GM23248 (cell line): ENCODE results near the gene FGFR2. TPM values are rescaled to one million over a fixed set of nuclear protein-coding genes. Genes with fewer than 3 reads are reported as not detected.
A peak's percentile ranks its signal among the peaks of the same experiment; 100 is the strongest.

Experiments
- DNase-seq: peaks from one replicate; pipeline ENCODE4 v3.0.0-alpha.2; 2015
- H2AFZ ChIP-seq: fragments of 200-600 bp; sonication (generic); 2 replicates; pipeline ENCODE4 v1.6.1; 2016; ENCODE audit warnings: antibody characterized with exemption
- H3F3A ChIP-seq: fragments of 200-600 bp; sonication (generic); 2 replicates; pipeline ENCODE4 v1.6.1; 2016; ENCODE audit warnings: mild to moderate bottlenecking, antibody characterized with exemption, mixed run types; ENCODE audit not compliant: insufficient read depth
- H3K27ac ChIP-seq: fragments of 200-600 bp; sonication (generic); 2 replicates; pipeline ENCODE4 v1.5.1; 2016; ENCODE audit warnings: mild to moderate bottlenecking
- H3K27me3 ChIP-seq: fragments of 200-600 bp; sonication (generic); replicated peaks from 2 replicates; pipeline ENCODE4 v1.6.1; 2016; ENCODE audit warnings: mild to moderate bottlenecking; ENCODE audit not compliant: insufficient read depth
- H3K36me3 ChIP-seq: fragments of 200-600 bp; sonication (generic); 2 replicates; pipeline ENCODE4 v1.6.1; 2016; ENCODE audit warnings: low read depth, mild to moderate bottlenecking
- H3K4me1 ChIP-seq: fragments of 200-600 bp; sonication (generic); 2 replicates; pipeline ENCODE4 v1.6.1; 2016; ENCODE audit warnings: mild to moderate bottlenecking; ENCODE audit not compliant: insufficient read depth
- H3K4me2 ChIP-seq: fragments of 200-600 bp; sonication (generic); one replicate; pipeline ENCODE4 v1.6.1; 2016; ENCODE audit warnings: mild to moderate bottlenecking; ENCODE audit not compliant: unreplicated experiment
- H3K4me3 ChIP-seq: fragments of 200-600 bp; sonication (generic); 2 replicates; pipeline ENCODE4 v1.5.1; 2016; ENCODE audit warnings: mild to moderate bottlenecking
- H3K79me2 ChIP-seq: fragments of 200-600 bp; sonication (generic); 2 replicates; pipeline ENCODE4 v1.6.1; 2016; ENCODE audit warnings: mild to moderate bottlenecking; ENCODE audit not compliant: insufficient read depth
- H3K9ac ChIP-seq: fragments of 200-600 bp; sonication (generic); 2 replicates; pipeline ENCODE4 v1.6.1; 2016; ENCODE audit warnings: mild to moderate bottlenecking
- H3K9me2 ChIP-seq: fragments of 200-600 bp; sonication (generic); 2 replicates; pipeline ENCODE4 v1.6.1; 2016; ENCODE audit warnings: mixed run types, mild to moderate bottlenecking, moderate library complexity; ENCODE audit not compliant: insufficient read depth
- H3K9me3 ChIP-seq: fragments of 200-600 bp; sonication (generic); one replicate; pipeline ENCODE4 v1.6.1; 2017; ENCODE audit warnings: low read depth
- H4K20me1 ChIP-seq: fragments of 200-600 bp; sonication (generic); 2 replicates; pipeline ENCODE4 v1.6.0; 2016; ENCODE audit not compliant: insufficient read depth
- EZH2 ChIP-seq: fragments of 200-600 bp; sonication (generic); IDR thresholded peaks from 2 replicates; pipeline ENCODE4 v1.6.1; 2018; ENCODE audit warnings: antibody characterized with exemption, mild to moderate bottlenecking; ENCODE audit not compliant: insufficient read depth, poor library complexity, severe bottlenecking
- EZH2phosphoT487 ChIP-seq: fragments of 200-600 bp; sonication (generic); IDR thresholded peaks from 2 replicates; pipeline ENCODE4 v1.6.1; 2018; ENCODE audit warnings: antibody characterized with exemption, moderate library complexity, mild to moderate bottlenecking, low read depth; ENCODE audit not compliant: insufficient read depth
- WGBS, 2 experiments: methylation state at CpG; one replicate each; pipeline ENCODE4 v1.1.6; 2015 to 2017; ENCODE audit warnings: low lambda C conversion rate in 2 of 2, low coverage in 1 of 2; ENCODE audit errors: missing lambda C conversion rate in 2 of 2; 5-methylcytosine and 5-hydroxymethylcytosine counted together
- in situ Hi-C: fragments of 300-500 bp; cut with MboI; formaldehyde crosslinking; loops from 2 replicates; pipeline ENCODE4 v1.15.0; 2020
- polyA plus RNA-seq: library from polyadenylated mRNA; unstranded; fragments of >200 nt; fragmentation: Nextera tagmentation; extraction: Ambion mirVana; gene quantifications from 2 replicates; pipeline ENCODE4 v1.2.1, GENCODE V29; 2016
- total RNA-seq: library from RNA; depleted of rRNA; stranded (reverse); fragments of >200 nt; shearing (Covaris generic); gene quantifications from 2 replicates; pipeline ENCODE4 v1.2.3, GENCODE V29; 2014

Gene FGFR2
- total and polyA plus RNA-seq, 2 experiments from 2014 or later = 0.15 TPM; not detected in 1

GRCh38 chr10:121595806-121596688 is 2.2 kb downstream of the FGFR2 start:
- Histone ChIP-seq H3K79me2 (no peaks in the 10 kb centered on the region), H3F3A (no peaks in the 10 kb centered on the region), H3K9ac (no peak overlapping the region), H3K9me2 (no peaks in the 10 kb centered on the region), H3K36me3 (no peaks in the 10 kb centered on the region), H3K4me1 (peaks cover 3% of the 10 kb centered on the region; the same call in 1 of the 2 replicates), H3K4me2 (no peak overlapping the region), H4K20me1 (no peaks in the 10 kb centered on the region), H3K27me3 (peaks cover 51% of the 10 kb centered on the region), H3K9me3 (no peaks in the 10 kb centered on the region), H2AFZ (no peak overlapping the region), H3K4me3 (no peak overlapping the region), H3K27ac (no peak overlapping the region)
- 18 to 19% methylated on average over 27 to 28 of the region's 28 CpGs for WGBS, 2 experiments
- in situ Hi-C loops = no loop called here
- TF ChIP-seq EZH2 (no peak), EZH2phosphoT487 (no peak)
- no peak for DNase-seq

- Histone ChIP-seq H3K79me2 (no peaks in the 10 kb centered on the region), H3K9me2 (no peaks in the 10 kb centered on the region), H3F3A (no peaks in the 10 kb centered on the region), H3K4me3 (no peak overlapping the region), H3K27ac (no peak overlapping the region), H3K9ac (no peak overlapping the region), H3K27me3 (peaks cover 45% of the 10 kb centered on the region), H4K20me1 (no peaks in the 10 kb centered on the region), H3K4me1 (peaks cover 3% of the 10 kb centered on the region; the same call in 1 of the 2 replicates), H3K9me3 (no peaks in the 10 kb centered on the region), H3K4me2 (no peak overlapping the region), H3K36me3 (no peaks in the 10 kb centered on the region), H2AFZ (no peak overlapping the region)
- TF ChIP-seq EZH2phosphoT487 = no peak
- TF ChIP-seq EZH2 = no peak
- DNase-seq = peak; percentile 26
- 39 to 40% methylated on average over 11 of the region's 11 CpGs for WGBS, 2 experiments
- in situ Hi-C loops = no loop called here
Measured at GRCh38 chr10:121595351-121595805, 2.9 kb downstream of the FGFR2 start.

GRCh38 chr10:121594623-121595350 is 3.5 kb downstream of the FGFR2 start:
- no peaks in the 10 kb centered on the region for H3K36me3 ChIP-seq
- no peak overlapping the region for H3K9ac ChIP-seq
- H3K27ac ChIP-seq = no peak overlapping the region
- no peaks in the 10 kb centered on the region for H3K9me2 ChIP-seq
- H4K20me1 ChIP-seq = no peaks in the 10 kb centered on the region
- DNase-seq = peak; percentile 41
- H3F3A ChIP-seq = no peaks in the 10 kb centered on the region
- H3K4me1 ChIP-seq = peaks cover 3% of the 10 kb centered on the region; the same call in 1 of the 2 replicates
- no peak overlapping the region for H3K4me2 ChIP-seq
- TF ChIP-seq EZH2phosphoT487 (no peak), EZH2 (no peak)
- WGBS, 2 experiments = 77% methylated on average over 5 of the region's 5 CpGs
- in situ Hi-C loops = no loop called here
- H2AFZ ChIP-seq = no peak overlapping the region
- peaks cover 39% of the 10 kb centered on the region for H3K27me3 ChIP-seq
- H3K9me3 ChIP-seq = no peaks in the 10 kb centered on the region
- H3K79me2 ChIP-seq = no peaks in the 10 kb centered on the region
- H3K4me3 ChIP-seq = no peak overlapping the region

- H3K9me2 ChIP-seq = no peaks in the 10 kb centered on the region
- WGBS, 2 experiments = 60 to 63% methylated on average over 8 of the region's 8 CpGs
- TF ChIP-seq EZH2 (no peak), EZH2phosphoT487 (no peak)
- H3K79me2 ChIP-seq = no peaks in the 10 kb centered on the region
- no peaks in the 10 kb centered on the region for H3K36me3 ChIP-seq
- H3K4me3 ChIP-seq = no peak overlapping the region
- in situ Hi-C loops = no loop called here
- no peaks in the 10 kb centered on the region for H3F3A ChIP-seq
- H2AFZ ChIP-seq = no peak overlapping the region
- H4K20me1 ChIP-seq = no peaks in the 10 kb centered on the region
- no peaks in the 10 kb centered on the region for H3K9me3 ChIP-seq
- H3K4me2 ChIP-seq = no peak overlapping the region
- peaks cover 3% of the 10 kb centered on the region; the same call in 1 of the 2 replicates for H3K4me1 ChIP-seq
- peaks cover 32% of the 10 kb centered on the region for H3K27me3 ChIP-seq
- no peak overlapping the region for H3K27ac ChIP-seq
- no peak for DNase-seq
- no peak overlapping the region for H3K9ac ChIP-seq
Measured at GRCh38 chr10:121594076-121594475, 4.2 kb downstream of the FGFR2 start.
